HEK293 (cell line): ENCODE measurements around the gene TJP3.

Source experiments
- CTCF ChIA-PET: fragments of 350-600 bp; formaldehyde crosslinking; extraction: SDS; loops from one replicate; lab custom pipeline; 2021; ENCODE audit warnings: antibody characterized with exemption; lab: Yijun Ruan, JAX
- POLR2A ChIA-PET: fragments of 300-600 bp; formaldehyde crosslinking; extraction: SDS; loops from one replicate; lab custom pipeline; 2020; ENCODE audit warnings: antibody characterized with exemption, inconsistent platforms; lab: Yijun Ruan, JAX
- H3K27ac ChIP-seq: fragments of 200-500 bp; sonication (Bioruptor generic); 2 replicates; pipeline ENCODE4 v1.5.1; 2014; ENCODE audit warnings: low read depth, low read length, control low read depth, inconsistent platforms; ENCODE audit errors: extremely low read depth
- H3K36me3 ChIP-seq, 2 experiments: fragments of 200-500 bp in 1 of 2; sonication (Bioruptor generic) in 1 of 2; 1 replicate in 1 of 2; 2 replicates in 1 of 2; pipeline ENCODE4 v1.5.1; 2014 to 2017; ENCODE audit warnings: inconsistent platforms in 2 of 2, low read length in 2 of 2; ENCODE audit not compliant: control insufficient read depth in 2 of 2, insufficient read depth in 1 of 2
- H3K4me1 ChIP-seq: fragments of 200-500 bp; sonication (Bioruptor generic); 2 replicates; pipeline ENCODE4 v1.5.1; 2014; ENCODE audit warnings: mild to moderate bottlenecking, low read length, inconsistent platforms; ENCODE audit not compliant: control insufficient read depth, insufficient read depth
- H3K4me3 ChIP-seq: 2 replicates; pipeline ENCODE4 v1.5.1; 2011; ENCODE audit warnings: low read depth, mild to moderate bottlenecking, control low read depth, low read length, moderate library complexity
- H3K9me3 ChIP-seq: fragments of 200-500 bp; sonication (Bioruptor generic); 2 replicates; pipeline ENCODE4 v1.5.1; 2014; ENCODE audit warnings: low read depth, low read length, inconsistent platforms; ENCODE audit not compliant: control insufficient read depth, insufficient read depth
- EGR2 ChIP-seq: fragments of 450-650 bp; formaldehyde crosslinking; IDR thresholded peaks from 2 replicates; pipeline ENCODE4 v1.5.1; 2016; ENCODE audit warnings: low read depth, missing biosample characterization, missing genetic modification characterization
- GLI2 ChIP-seq: fragments of 450-650 bp; formaldehyde crosslinking; IDR thresholded peaks from 2 replicates; pipeline ENCODE4; 2017; ENCODE audit warnings: missing biosample characterization, missing genetic modification characterization, low read depth, borderline replicate concordance
- GLI4 ChIP-seq: fragments of 450-650 bp; formaldehyde crosslinking; IDR thresholded peaks from 2 replicates; pipeline ENCODE4 v1.5.1; 2016; ENCODE audit warnings: missing biosample characterization, missing genetic modification characterization
- HOXA7 ChIP-seq: sonication (generic); formaldehyde crosslinking; IDR thresholded peaks from 2 replicates; pipeline ENCODE4 v1.8.1; 2022; ENCODE audit warnings: missing genetic modification reagents, borderline replicate concordance
- SCRT1 ChIP-seq: fragments of 450-650 bp; formaldehyde crosslinking; IDR thresholded peaks from 2 replicates; pipeline ENCODE4 v1.5.1; 2016; ENCODE audit warnings: missing biosample characterization, missing genetic modification characterization, borderline replicate concordance
- TRIM28 ChIP-seq: IDR thresholded peaks from 2 replicates; pipeline ENCODE4 v1.6.1; 2011; ENCODE audit warnings: low read length, control low read depth, borderline replicate concordance
- YY2 ChIP-seq: fragments of 450-650 bp; formaldehyde crosslinking; IDR thresholded peaks from 2 replicates; pipeline ENCODE4 v1.5.1; 2016; ENCODE audit warnings: missing biosample characterization, missing genetic modification characterization
- ZBTB26 ChIP-seq: fragments of 450-650 bp; formaldehyde crosslinking; optimal IDR thresholded peaks from 2 replicates; pipeline ENCODE3; 2016; ENCODE audit warnings: missing biosample characterization, mild to moderate bottlenecking, missing genetic modification characterization
- ZBTB48 ChIP-seq: fragments of 450-650 bp; formaldehyde crosslinking; IDR thresholded peaks from 2 replicates; pipeline ENCODE4 v1.5.1; 2016; ENCODE audit warnings: missing biosample characterization, missing genetic modification characterization
- ZBTB7A ChIP-seq: fragments of 450-650 bp; formaldehyde crosslinking; IDR thresholded peaks from 2 replicates; pipeline ENCODE4 v1.5.1; 2016; ENCODE audit warnings: low read depth, missing biosample characterization, missing genetic modification characterization
- ZEB2 ChIP-seq: fragments of 450-650 bp; formaldehyde crosslinking; IDR thresholded peaks from 2 replicates; pipeline ENCODE4 v1.5.1; 2016; ENCODE audit warnings: missing biosample characterization, missing genetic modification characterization
- ZFHX2 ChIP-seq: fragments of 450-650 bp; formaldehyde crosslinking; conservative IDR thresholded peaks from 2 replicates; pipeline ENCODE4 v1.5.1; 2016; ENCODE audit warnings: missing biosample characterization, missing genetic modification characterization
- ZFP3 ChIP-seq: fragments of 450-650 bp; formaldehyde crosslinking; IDR thresholded peaks from 2 replicates; pipeline ENCODE4 v1.5.1; 2016; ENCODE audit warnings: low read depth, missing biosample characterization, missing genetic modification characterization
- ZFP69B ChIP-seq: fragments of 450-650 bp; formaldehyde crosslinking; IDR thresholded peaks from 2 replicates; pipeline ENCODE4 v1.5.1; 2016; ENCODE audit warnings: missing biosample characterization, missing genetic modification characterization
- ZNF140 ChIP-seq: fragments of 450-650 bp; formaldehyde crosslinking; IDR thresholded peaks from 2 replicates; pipeline ENCODE4 v1.5.1; 2016; ENCODE audit warnings: missing biosample characterization, missing genetic modification characterization
- ZNF433 ChIP-seq: fragments of 450-650 bp; formaldehyde crosslinking; IDR thresholded peaks from 2 replicates; pipeline ENCODE4 v1.5.1; 2016; ENCODE audit warnings: missing biosample characterization, missing genetic modification characterization, low read depth
- ZNF473 ChIP-seq: fragments of 450-650 bp; formaldehyde crosslinking; IDR thresholded peaks from 2 replicates; pipeline ENCODE4 v1.5.1; 2017; ENCODE audit warnings: missing biosample characterization, missing genetic modification characterization
- ZNF521 ChIP-seq: fragments of 450-650 bp; formaldehyde crosslinking; IDR thresholded peaks from 2 replicates; pipeline ENCODE4 v1.5.1; 2017; ENCODE audit warnings: missing biosample characterization, mild to moderate bottlenecking, missing genetic modification characterization
- ZNF701 ChIP-seq: fragments of 450-650 bp; formaldehyde crosslinking; IDR thresholded peaks from 2 replicates; pipeline ENCODE4 v1.5.1; 2016; ENCODE audit warnings: missing biosample characterization, missing genetic modification characterization
- ZNF747 ChIP-seq: fragments of 450-650 bp; formaldehyde crosslinking; IDR thresholded peaks from 2 replicates; pipeline ENCODE4 v1.5.1; 2016; ENCODE audit warnings: missing biosample characterization, missing genetic modification characterization
- ZNF768 ChIP-seq: fragments of 450-650 bp; formaldehyde crosslinking; IDR thresholded peaks from 2 replicates; pipeline ENCODE4 v1.5.1; 2018; ENCODE audit warnings: missing biosample characterization, mild to moderate bottlenecking, missing genetic modification characterization
- TF ChIP-seq, protein P1 (sequence below): fragments of 450-650 bp; formaldehyde crosslinking; IDR thresholded peaks from 2 replicates; pipeline ENCODE4 v1.5.1; 2016; ENCODE audit warnings: missing biosample characterization, missing genetic modification characterization
- TF ChIP-seq, protein P2 (sequence below): fragments of 450-650 bp; formaldehyde crosslinking; IDR thresholded peaks from 2 replicates; pipeline ENCODE4 v1.5.1; 2016; ENCODE audit warnings: missing biosample characterization, missing genetic modification characterization
- TF ChIP-seq, protein P3 (sequence below): fragments of 450-650 bp; formaldehyde crosslinking; IDR thresholded peaks from 2 replicates; pipeline ENCODE4 v1.5.1; 2016; ENCODE audit warnings: missing biosample characterization, missing genetic modification characterization

The TJP3 gene

GRCh38 chr19:3769494-3769893 lies 61.3 kb downstream of the TJP3 start:
- POLR2A ChIA-PET = interaction anchor here (1.0 to 1.4 kb wide), 2 partner anchors 11 to 262 kb away, joined by 5 to 6 read pairs; no protein-coding TSS in a partner anchor
- TF ChIP-seq ZBTB26 (tag by site-specific recombination) = no peak
- TF ChIP-seq TRIM28 = no peak
- no peak for TF ChIP-seq ZEB2 (tag by site-specific recombination)
- TF ChIP-seq ZNF768 = no peak
- no peak for TF ChIP-seq ZBTB7A
- TF ChIP-seq ZNF747 (tag by site-specific recombination) = no peak
- TF ChIP-seq HOXA7 (CRISPR knock-in tag) = no peak
- TF ChIP-seq SCRT1 = no peak
- TF ChIP-seq GLI2 = no peak
- no peak for TF ChIP-seq YY2 (tag by site-specific recombination)
- TF ChIP-seq ZNF140 (tag by site-specific recombination) = no peak
- no peak for TF ChIP-seq ZBTB48 (tag by site-specific recombination)
- TF ChIP-seq ZNF701 (tag by site-specific recombination) = no peak
- TF ChIP-seq, all 188 proteins: peak for 0
- Histone ChIP-seq H3K4me3 (no peak overlapping the region), H3K9me3 (no peaks in the 10 kb centered on the region), H3K4me1 (no peaks in the 10 kb centered on the region), H3K27ac (no peak overlapping the region), H3K36me3 (peaks cover 0 to 21% of the 10 kb centered on the region in 2 experiments; a peak in 2 of 3 replicates)
- CTCF ChIA-PET = interaction anchor here (0.6 kb wide), 1 partner anchor 30 kb away, joined by 4 read pairs; no protein-coding TSS in a partner anchor

DNA sequence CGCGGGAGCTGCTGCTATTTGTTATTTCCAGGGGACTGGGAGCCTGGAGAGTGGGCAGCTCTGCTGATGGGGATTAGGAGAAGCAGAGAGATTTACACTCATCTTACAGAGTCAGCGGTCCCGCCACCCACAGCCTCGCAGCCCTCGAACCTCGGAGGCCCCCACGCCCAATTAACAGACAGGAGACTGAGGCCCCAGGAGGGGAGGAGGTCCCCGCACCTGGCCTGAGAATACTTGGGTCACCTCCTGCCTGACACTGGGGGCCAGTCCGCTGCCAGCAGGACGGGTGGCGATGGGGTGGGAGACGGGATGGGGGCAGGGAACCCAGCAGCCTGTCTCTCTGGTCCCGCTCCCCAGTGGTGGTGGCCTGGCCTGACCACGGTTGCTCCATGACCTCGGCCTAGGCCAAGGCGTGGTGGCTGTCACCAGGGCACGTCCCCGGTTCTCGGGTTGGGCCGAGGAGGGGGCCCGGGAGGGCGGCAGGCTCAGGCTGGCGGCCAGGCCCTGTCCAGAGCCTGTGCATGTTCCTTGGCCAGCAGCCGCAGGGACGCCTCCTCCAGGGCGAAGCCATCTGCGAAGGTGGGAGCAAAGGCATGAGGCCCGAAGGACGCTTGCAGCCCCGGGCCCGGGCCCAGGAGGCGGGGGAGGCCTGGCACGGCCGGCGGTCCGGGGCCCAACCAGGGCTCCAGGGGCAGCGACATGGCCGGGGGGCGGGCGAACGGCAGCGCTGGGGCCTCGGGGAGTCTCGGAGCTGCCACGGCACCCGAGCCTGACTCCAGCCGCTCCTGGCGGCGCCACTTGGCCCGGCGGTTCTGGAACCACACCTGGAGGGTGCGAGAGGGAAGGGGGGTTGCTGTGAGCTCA lies 62.2 kb downstream of the TJP3 start:
- H3K9me3 ChIP-seq = no peaks in the 10 kb centered on the region
- H3K27ac ChIP-seq = no peak overlapping the region
- no peak overlapping the region for H3K4me3 ChIP-seq
- ChIA-PET POLR2A (interaction anchor here (1.0 to 1.6 kb wide), 4 partner anchors 7 to 263 kb away, joined by 3 to 8 read pairs (median 6); no protein-coding TSS in a partner anchor), CTCF (interaction anchor here (0.6 kb wide), 2 partner anchors 29 to 467 kb away, joined by 3 to 4 read pairs; no protein-coding TSS in a partner anchor)
- no peaks in the 10 kb centered on the region for H3K4me1 ChIP-seq
- H3K36me3 ChIP-seq = peaks cover 0 to 16% of the 10 kb centered on the region in 2 experiments; a peak in 2 of 3 replicates
- no peak for TF ChIP-seq ZNF433 (tag by site-specific recombination)
- no peak for TF ChIP-seq ZNF521 (tag by site-specific recombination)
- peak; percentile 31; the same call in 1 of the 2 replicates for TF ChIP-seq EGR2 (tag by site-specific recombination)

GRCh38 chr19:3771000-3771905 lies 63.1 kb downstream of the TJP3 start:
- Histone ChIP-seq H3K4me3 (no peak overlapping the region), H3K36me3 (peaks cover 0 to 16% of the 10 kb centered on the region in 2 experiments; a peak in 2 of 3 replicates), H3K9me3 (no peaks in the 10 kb centered on the region), H3K27ac (no peak overlapping the region), H3K4me1 (no peaks in the 10 kb centered on the region)
- CTCF ChIA-PET = interaction anchor here (0.6 kb wide), 1 partner anchor 468 kb away, joined by 3 read pairs; no protein-coding TSS in a partner anchor
- POLR2A ChIA-PET = interaction anchor here (1.0 to 1.6 kb wide), 2 partner anchors 8 to 14 kb away, joined by 3 to 8 read pairs; no protein-coding TSS in a partner anchor
- TF ChIP-seq ZFP69B (tag by site-specific recombination) = no peak
- TF ChIP-seq GLI4 = peak; percentile 77; the same call in 1 of the 2 replicates
- no peak for TF ChIP-seq ZNF473
- peak; percentile 88 for TF ChIP-seq ZFHX2 (tag by site-specific recombination)
- TF ChIP-seq ZFP3 (tag by site-specific recombination) = peak; percentile 98
- TF ChIP-seq, protein P1, sequence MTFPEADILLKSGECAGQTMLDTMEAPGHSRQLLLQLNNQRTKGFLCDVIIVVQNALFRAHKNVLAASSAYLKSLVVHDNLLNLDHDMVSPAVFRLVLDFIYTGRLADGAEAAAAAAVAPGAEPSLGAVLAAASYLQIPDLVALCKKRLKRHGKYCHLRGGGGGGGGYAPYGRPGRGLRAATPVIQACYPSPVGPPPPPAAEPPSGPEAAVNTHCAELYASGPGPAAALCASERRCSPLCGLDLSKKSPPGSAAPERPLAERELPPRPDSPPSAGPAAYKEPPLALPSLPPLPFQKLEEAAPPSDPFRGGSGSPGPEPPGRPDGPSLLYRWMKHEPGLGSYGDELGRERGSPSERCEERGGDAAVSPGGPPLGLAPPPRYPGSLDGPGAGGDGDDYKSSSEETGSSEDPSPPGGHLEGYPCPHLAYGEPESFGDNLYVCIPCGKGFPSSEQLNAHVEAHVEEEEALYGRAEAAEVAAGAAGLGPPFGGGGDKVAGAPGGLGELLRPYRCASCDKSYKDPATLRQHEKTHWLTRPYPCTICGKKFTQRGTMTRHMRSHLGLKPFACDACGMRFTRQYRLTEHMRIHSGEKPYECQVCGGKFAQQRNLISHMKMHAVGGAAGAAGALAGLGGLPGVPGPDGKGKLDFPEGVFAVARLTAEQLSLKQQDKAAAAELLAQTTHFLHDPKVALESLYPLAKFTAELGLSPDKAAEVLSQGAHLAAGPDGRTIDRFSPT (tag by site-specific recombination) = peak; percentile 28; the same call in 1 of the 2 replicates
- TF ChIP-seq, protein P2, sequence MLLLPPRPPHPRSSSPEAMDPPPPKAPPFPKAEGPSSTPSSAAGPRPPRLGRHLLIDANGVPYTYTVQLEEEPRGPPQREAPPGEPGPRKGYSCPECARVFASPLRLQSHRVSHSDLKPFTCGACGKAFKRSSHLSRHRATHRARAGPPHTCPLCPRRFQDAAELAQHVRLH (tag by site-specific recombination) = peak; percentile 84; the same call in 1 of the 2 replicates
- TF ChIP-seq, protein P3, sequence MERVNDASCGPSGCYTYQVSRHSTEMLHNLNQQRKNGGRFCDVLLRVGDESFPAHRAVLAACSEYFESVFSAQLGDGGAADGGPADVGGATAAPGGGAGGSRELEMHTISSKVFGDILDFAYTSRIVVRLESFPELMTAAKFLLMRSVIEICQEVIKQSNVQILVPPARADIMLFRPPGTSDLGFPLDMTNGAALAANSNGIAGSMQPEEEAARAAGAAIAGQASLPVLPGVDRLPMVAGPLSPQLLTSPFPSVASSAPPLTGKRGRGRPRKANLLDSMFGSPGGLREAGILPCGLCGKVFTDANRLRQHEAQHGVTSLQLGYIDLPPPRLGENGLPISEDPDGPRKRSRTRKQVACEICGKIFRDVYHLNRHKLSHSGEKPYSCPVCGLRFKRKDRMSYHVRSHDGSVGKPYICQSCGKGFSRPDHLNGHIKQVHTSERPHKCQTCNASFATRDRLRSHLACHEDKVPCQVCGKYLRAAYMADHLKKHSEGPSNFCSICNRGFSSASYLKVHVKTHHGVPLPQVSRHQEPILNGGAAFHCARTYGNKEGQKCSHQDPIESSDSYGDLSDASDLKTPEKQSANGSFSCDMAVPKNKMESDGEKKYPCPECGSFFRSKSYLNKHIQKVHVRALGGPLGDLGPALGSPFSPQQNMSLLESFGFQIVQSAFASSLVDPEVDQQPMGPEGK (tag by site-specific recombination) = peak; percentile 32; the same call in 1 of the 2 replicates
